ENCODE measurements around the gene TMEM221. TPM values are rescaled to one million over a fixed set of nuclear protein-coding genes. Genes with fewer than 3 reads are reported as not detected.

The TMEM221 gene
- total and polyA plus RNA-seq, 9 of the 15 experiments (the other 6 are each of a cell fraction or from before 2014, with no cell fraction given) = 0.06 to 0.35 TPM; not detected in 7

GRCh38 chr19:17470068-17470841, 21.8 kb upstream of the TMEM221 start, which contains the start of gene SLC27A1 (continued):
- TF ChIP-seq, protein P1, sequence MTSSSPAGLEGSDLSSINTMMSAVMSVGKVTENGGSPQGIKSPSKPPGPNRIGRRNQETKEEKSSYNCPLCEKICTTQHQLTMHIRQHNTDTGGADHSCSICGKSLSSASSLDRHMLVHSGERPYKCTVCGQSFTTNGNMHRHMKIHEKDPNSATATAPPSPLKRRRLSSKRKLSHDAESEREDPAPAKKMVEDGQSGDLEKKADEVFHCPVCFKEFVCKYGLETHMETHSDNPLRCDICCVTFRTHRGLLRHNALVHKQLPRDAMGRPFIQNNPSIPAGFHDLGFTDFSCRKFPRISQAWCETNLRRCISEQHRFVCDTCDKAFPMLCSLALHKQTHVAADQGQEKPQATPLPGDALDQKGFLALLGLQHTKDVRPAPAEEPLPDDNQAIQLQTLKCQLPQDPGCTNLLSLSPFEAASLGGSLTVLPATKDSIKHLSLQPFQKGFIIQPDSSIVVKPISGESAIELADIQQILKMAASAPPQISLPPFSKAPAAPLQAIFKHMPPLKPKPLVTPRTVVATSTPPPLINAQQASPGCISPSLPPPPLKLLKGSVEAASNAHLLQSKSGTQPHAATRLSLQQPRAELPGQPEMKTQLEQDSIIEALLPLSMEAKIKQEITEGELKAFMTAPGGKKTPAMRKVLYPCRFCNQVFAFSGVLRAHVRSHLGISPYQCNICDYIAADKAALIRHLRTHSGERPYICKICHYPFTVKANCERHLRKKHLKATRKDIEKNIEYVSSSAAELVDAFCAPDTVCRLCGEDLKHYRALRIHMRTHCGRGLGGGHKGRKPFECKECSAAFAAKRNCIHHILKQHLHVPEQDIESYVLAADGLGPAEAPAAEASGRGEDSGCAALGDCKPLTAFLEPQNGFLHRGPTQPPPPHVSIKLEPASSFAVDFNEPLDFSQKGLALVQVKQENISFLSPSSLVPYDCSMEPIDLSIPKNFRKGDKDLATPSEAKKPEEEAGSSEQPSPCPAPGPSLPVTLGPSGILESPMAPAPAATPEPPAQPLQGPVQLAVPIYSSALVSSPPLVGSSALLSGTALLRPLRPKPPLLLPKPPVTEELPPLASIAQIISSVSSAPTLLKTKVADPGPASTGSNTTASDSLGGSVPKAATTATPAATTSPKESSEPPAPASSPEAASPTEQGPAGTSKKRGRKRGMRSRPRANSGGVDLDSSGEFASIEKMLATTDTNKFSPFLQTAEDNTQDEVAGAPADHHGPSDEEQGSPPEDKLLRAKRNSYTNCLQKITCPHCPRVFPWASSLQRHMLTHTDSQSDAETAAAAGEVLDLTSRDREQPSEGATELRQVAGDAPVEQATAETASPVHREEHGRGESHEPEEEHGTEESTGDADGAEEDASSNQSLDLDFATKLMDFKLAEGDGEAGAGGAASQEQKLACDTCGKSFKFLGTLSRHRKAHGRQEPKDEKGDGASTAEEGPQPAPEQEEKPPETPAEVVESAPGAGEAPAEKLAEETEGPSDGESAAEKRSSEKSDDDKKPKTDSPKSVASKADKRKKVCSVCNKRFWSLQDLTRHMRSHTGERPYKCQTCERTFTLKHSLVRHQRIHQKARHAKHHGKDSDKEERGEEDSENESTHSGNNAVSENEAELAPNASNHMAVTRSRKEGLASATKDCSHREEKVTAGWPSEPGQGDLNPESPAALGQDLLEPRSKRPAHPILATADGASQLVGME (CRISPR knock-in tag; IDR thresholded peaks at IDR 0.05) = 0 out of 2 replicates have a peak, but pooled peaks have one; percentile 45
- TF ChIP-seq CAMTA2 (CRISPR knock-in tag; conservative IDR thresholded peaks at IDR 0.05) = no peak
- no peak for TF ChIP-seq SREBF2 (CRISPR knock-in tag; IDR thresholded peaks at IDR 0.05)
- TF ChIP-seq MYNN (IDR thresholded peaks at IDR 0.05) = no peak
- no peak for TF ChIP-seq MYNN (CRISPR knock-in tag; IDR thresholded peaks at IDR 0.05)
- TF ChIP-seq NFYB (IDR thresholded peaks at IDR 0.05; ENCODE audit: extremely low read depth, insufficient read length) = peak; percentile 76
- no peak for TF ChIP-seq PTRF (tag; IDR thresholded peaks at IDR 0.05)
- TF ChIP-seq, protein P2, sequence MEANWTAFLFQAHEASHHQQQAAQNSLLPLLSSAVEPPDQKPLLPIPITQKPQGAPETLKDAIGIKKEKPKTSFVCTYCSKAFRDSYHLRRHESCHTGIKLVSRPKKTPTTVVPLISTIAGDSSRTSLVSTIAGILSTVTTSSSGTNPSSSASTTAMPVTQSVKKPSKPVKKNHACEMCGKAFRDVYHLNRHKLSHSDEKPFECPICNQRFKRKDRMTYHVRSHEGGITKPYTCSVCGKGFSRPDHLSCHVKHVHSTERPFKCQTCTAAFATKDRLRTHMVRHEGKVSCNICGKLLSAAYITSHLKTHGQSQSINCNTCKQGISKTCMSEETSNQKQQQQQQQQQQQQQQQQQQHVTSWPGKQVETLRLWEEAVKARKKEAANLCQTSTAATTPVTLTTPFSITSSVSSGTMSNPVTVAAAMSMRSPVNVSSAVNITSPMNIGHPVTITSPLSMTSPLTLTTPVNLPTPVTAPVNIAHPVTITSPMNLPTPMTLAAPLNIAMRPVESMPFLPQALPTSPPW (CRISPR knock-in tag; IDR thresholded peaks at IDR 0.05) = peak; percentile 68
- peak; percentile 60; the same call in 1 of the 2 replicates for TF ChIP-seq HMBOX1 (IDR thresholded peaks at IDR 0.05)
- no peak for TF ChIP-seq DNMT1 (IDR thresholded peaks at IDR 0.05)
- TF ChIP-seq ASH1L (IDR thresholded peaks at IDR 0.05; ENCODE audit: borderline replicate concordance, low read depth, partially characterized antibody) = no peak
- TF ChIP-seq AFF4 (CRISPR knock-in tag; IDR thresholded peaks at IDR 0.05) = no peak
- TF ChIP-seq ARID2 (IDR thresholded peaks at IDR 0.05) = no peak

All from K562 (cell line).